ENCODE data around the gene PDSS2.

DNA sequence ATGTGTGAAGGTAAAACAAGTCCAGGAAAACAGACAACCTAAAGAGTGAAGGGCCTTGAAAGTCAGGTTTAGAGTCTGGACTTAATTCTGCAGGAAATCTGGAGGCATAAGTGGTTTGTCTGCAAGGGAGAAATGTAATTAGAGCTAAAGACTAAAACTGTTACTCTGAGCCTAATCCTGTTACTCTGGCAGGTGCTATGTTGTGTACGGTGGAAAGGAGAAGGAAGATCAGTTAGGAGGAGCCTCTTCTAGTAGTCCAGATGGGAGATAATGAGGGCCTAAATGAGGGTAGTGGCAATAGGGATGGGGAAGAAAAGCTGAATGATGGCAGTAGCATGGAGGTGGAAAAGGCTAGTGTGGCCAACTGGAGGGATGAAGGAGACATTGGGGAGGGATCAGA lies 118.5 kb downstream of the PDSS2 start:
- TF ChIP-seq POLR2A (IDR thresholded peaks at IDR 0.05): no peak
- no peak for TF ChIP-seq CTCF (IDR thresholded peaks at IDR 0.05)

Data from heart left ventricle (tissue), 13 donors.